Spleen (tissue), 7 donors: ENCODE results near the gene CAMTA2.

Source experiments
- CTCF ChIP-seq, 11 experiments: fragments of 200-600 bp in 7 of 11; fragments of 450-650 bp in 4 of 11; sonication (generic) in 4 of 11; IDR thresholded peaks in 8 of 11; conservative IDR thresholded peaks in 3 of 11; 1 replicate in 7 of 11; 2 replicates in 4 of 11; pipeline versions ENCODE4 v1.4.0 to v1.8.0; 2016 to 2021; ENCODE audit warnings: antibody characterized with exemption in 11 of 11, inconsistent platforms in 4 of 11, mild to moderate bottlenecking in 1 of 11
- POLR2A ChIP-seq, 3 donors: fragments of 450-650 bp; IDR thresholded peaks; one replicate each; pipeline ENCODE4 v1.5.1; 2017; ENCODE audit warnings: antibody characterized with exemption in 3 of 3, mild to moderate bottlenecking in 1 of 3
- POLR2AphosphoS5 ChIP-seq, 3 donors: sonication (generic); formaldehyde crosslinking; IDR thresholded peaks; one replicate each; pipeline ENCODE4 v1.5.1; 2017; ENCODE audit warnings: antibody characterized with exemption in 3 of 3
- donor health status: DM: no; HTN: no; CAD: no; lungs with moderate emphysema.
- donor health status: DM: no; HTN: no; CAD: no.
- donor health status: DM: no; HTN: no; CAD: no.

DNA sequence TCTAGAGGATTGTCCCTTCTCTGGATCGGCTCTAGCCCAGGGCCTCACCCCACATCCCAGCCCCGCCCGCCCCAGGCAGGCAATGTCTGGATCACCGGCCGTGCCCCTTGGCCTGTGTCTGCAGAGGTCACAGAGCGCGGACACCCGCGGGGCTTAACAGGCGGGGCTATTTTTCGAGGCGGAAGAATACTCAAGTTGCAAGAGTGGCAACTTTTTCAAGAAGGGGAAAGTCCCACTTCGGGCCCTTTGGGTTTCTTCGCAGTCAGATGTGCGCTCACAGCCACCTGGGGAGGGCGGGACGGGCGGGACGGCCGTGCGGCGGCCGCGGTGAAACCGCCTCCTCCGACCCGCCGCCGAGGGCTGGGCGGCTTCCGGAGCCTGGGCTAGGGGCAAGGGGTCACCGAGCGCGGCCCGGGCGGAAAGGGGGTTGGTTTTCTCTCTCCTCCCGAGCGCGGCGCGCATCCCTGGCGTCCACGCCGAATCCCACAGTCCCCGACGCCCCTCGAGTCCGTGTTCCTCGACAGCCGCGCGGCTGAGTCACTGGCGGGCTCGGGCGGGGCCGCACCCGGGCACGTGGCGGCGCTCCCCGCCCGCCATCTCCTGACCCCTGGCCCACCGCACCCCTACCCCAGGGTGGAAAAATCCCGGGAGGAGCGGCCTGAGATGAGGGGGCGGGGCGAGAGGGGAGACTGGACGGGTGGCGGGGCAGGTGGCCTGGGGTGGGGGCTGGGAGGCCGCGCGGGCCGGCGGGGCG lies 38.0 kb downstream of the CAMTA2 start:
- TF ChIP-seq CTCF (IDR thresholded peaks at IDR 0.05 in 8 of 11, conservative IDR thresholded peaks at IDR 0.05 in 3 of 11) (peak in 1 of 11 experiments; percentile 9), POLR2AphosphoS5 (IDR thresholded peaks at IDR 0.05) (peak; percentile 64 to 72 (median 69)), POLR2A (IDR thresholded peaks at IDR 0.05) (peak in 1 of 3 donors; percentile 26)
